H1 (cell line): ENCODE measurements around the gene CYP46A1. TPM values are rescaled to one million over a fixed set of nuclear protein-coding genes. Genes with fewer than 3 reads are reported as not detected.

Source experiments
- TCF12 ChIP-seq: IDR thresholded peaks from 2 replicates; pipeline ENCODE4 v1.6.1; 2011; ENCODE audit warnings: low read depth, mild to moderate bottlenecking, low read length
- polyA plus RNA-seq, 7 experiments: library from polyadenylated mRNA; depleted of rRNA in 3 of 7; stranded (reverse) in 5 of 7; unstranded in 2 of 7; fragments of >200 nt in 5 of 7; fragments of 200-250 nt in 2 of 7; gene quantifications; 1 replicate in 5 of 7; 2 replicates in 1 of 7; 4 replicates in 1 of 7; pipeline versions ENCODE4 v1.2.1 to v1.2.3, GENCODE V29; 2011 to 2013; ENCODE audit warnings: missing spikeins in 2 of 7, mixed read lengths in 2 of 7
- total RNA-seq: library from RNA; stranded (reverse); fragmentation: NEBNext Ultra II Directional; extraction: Animal tissue kit (Norgen Biotek cat#: 25700); gene quantifications from 2 replicates; pipeline ENCODE4 v1.2.1, GENCODE V29; 2021
- TF ChIP-seq, protein P1 (sequence below), 3 experiments: IDR thresholded peaks; 1 replicate in 2 of 3; 2 replicates in 1 of 3; pipeline versions ENCODE4 v1.5.1 to v1.6.1; 2011; ENCODE audit warnings: low read length in 3 of 3, mild to moderate bottlenecking in 3 of 3, inconsistent platforms in 2 of 3, low read depth in 1 of 3, moderate library complexity in 1 of 3; ENCODE audit not compliant: insufficient read depth in 1 of 3; ENCODE audit errors: control extremely low read depth in 1 of 3

CYP46A1 gene
- total and polyA plus RNA-seq, 2 of the 8 experiments (the other 6 are each of a cell fraction or from before 2014, with no cell fraction given), result 0.41 to 1.3 TPM

DNA sequence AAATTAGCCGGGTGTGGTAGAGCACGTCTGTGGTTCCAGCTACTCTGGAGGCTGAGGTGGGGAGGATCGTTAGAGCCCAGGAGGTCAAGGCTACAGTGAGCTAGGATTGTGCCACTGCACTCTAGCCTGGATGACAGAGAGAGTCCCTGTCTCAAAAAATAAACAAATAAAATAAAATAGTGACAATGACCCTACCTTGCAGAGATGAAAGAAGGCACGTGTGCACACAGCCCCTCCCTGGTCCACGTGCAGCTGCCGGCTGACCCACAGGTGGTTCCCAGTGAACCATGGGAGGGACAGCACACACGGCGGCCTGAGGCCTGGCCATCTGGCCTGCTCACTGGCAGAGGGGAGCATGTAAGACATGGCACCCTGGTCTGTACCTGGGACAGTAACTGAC, 34.5 kb upstream of the CYP46A1 start (continued):
- TF ChIP-seq, protein P1, sequence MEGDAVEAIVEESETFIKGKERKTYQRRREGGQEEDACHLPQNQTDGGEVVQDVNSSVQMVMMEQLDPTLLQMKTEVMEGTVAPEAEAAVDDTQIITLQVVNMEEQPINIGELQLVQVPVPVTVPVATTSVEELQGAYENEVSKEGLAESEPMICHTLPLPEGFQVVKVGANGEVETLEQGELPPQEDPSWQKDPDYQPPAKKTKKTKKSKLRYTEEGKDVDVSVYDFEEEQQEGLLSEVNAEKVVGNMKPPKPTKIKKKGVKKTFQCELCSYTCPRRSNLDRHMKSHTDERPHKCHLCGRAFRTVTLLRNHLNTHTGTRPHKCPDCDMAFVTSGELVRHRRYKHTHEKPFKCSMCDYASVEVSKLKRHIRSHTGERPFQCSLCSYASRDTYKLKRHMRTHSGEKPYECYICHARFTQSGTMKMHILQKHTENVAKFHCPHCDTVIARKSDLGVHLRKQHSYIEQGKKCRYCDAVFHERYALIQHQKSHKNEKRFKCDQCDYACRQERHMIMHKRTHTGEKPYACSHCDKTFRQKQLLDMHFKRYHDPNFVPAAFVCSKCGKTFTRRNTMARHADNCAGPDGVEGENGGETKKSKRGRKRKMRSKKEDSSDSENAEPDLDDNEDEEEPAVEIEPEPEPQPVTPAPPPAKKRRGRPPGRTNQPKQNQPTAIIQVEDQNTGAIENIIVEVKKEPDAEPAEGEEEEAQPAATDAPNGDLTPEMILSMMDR (IDR thresholded peaks at IDR 0.05; ENCODE audit: control extremely low read depth in 1 of 3, insufficient read depth in 1 of 3, low read depth in 1 of 3, low read length in 3 of 3), result no peak
- TF ChIP-seq TCF12, result no peak
